MM.1S (cell line): Measurements from ENCODE around the gene NSUN6.

Experiments
- EZH2 ChIP-seq: fragments of 300-600 bp; sonication (generic); optimal IDR thresholded peaks from 2 replicates; pipeline ENCODE3; 2017; ENCODE audit warnings: low read depth, mild to moderate bottlenecking, antibody characterized with exemption, low read length, mixed read lengths
- EZH2phosphoT487 ChIP-seq: fragments of 300-600 bp; sonication (generic); IDR thresholded peaks from 2 replicates; pipeline ENCODE4 v1.6.1; 2018; ENCODE audit warnings: antibody characterized with exemption, low read length
- TF ChIP-seq, protein P1 (sequence below): fragments of 300-600 bp; sonication (generic); IDR thresholded peaks from 2 replicates; pipeline ENCODE4 v1.5.1; 2016; ENCODE audit warnings: antibody characterized with exemption, low read length, mixed read lengths

DNA sequence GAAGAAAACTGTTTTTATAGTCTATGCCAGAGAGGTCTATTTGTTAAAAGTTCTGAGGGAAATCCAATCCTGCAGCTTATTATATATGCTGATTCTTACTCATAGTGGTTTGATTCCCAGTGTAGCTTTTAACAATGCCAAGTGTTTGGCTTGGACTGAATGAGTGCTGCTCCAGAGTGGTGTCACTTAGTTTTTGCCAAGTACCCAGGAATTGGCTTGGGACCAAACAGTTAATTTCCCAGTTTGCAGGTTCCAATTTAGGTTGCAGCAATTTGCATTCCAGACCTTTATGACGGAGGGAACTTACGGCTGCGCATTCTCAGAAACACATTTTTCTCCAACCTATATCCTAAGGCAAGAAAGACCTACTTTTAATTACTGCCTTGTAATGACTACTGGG lies 32.4 kb downstream of the NSUN6 start:
- TF ChIP-seq, protein P1, sequence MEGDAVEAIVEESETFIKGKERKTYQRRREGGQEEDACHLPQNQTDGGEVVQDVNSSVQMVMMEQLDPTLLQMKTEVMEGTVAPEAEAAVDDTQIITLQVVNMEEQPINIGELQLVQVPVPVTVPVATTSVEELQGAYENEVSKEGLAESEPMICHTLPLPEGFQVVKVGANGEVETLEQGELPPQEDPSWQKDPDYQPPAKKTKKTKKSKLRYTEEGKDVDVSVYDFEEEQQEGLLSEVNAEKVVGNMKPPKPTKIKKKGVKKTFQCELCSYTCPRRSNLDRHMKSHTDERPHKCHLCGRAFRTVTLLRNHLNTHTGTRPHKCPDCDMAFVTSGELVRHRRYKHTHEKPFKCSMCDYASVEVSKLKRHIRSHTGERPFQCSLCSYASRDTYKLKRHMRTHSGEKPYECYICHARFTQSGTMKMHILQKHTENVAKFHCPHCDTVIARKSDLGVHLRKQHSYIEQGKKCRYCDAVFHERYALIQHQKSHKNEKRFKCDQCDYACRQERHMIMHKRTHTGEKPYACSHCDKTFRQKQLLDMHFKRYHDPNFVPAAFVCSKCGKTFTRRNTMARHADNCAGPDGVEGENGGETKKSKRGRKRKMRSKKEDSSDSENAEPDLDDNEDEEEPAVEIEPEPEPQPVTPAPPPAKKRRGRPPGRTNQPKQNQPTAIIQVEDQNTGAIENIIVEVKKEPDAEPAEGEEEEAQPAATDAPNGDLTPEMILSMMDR: no peak
- TF ChIP-seq EZH2 (no peak), EZH2phosphoT487 (no peak)
